ENCODE measurements around the gene CRACR2B. TPM values are rescaled to one million over a fixed set of nuclear protein-coding genes. Genes with fewer than 3 reads are reported as not detected.

The CRACR2B gene
- total and polyA plus RNA-seq, 2 of the 13 experiments (the other 11 are each of a cell fraction or from before 2014, with no cell fraction given): 14.9 to 21.0 TPM

DNA sequence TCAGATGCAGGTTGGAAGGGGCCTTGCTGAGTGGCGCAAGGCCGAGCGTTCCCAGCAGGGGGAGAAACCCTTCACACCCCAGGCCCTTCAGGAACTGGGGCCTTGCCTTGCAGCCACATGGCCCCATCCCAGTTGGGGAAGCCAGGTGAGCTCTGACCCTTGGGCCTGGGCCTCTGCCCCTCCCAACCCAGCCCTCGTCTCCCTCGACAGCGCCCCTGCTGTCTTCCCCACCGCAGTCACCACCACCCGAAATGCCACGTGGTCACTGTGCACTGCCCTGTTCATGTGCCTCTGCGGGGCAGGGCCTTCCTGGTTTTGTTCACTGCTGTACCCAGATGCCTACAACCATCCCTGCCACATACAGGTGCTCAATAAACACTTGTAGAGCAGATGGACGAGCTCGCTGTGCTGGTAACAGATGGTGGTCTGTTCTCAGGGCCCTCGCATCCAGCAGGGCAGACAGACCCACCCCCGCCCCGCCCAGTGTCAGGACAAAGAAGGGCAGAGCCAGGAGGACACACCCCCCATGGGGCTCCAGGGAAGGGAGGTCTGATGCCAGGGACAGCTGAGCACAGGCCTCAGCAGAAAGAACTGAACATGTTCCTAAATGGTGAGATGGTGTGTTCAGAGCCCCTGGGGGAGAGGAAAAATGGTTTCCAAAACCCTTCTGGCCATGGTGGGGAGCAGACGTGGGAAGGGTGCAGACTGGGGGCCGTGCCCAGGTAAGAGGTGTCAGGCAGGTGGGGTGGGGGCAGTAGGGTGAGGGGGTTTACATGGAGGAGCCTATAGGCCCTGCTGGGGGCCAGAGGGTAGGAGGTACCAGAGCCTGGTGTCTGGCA is 10.9 kb downstream of the CRACR2B start (continued):
- TF ChIP-seq SIN3A (IDR thresholded peaks at IDR 0.05; ENCODE audit: borderline replicate concordance, low read depth, low read length) (peak; percentile 80; the same call in 1 of the 2 replicates), IRF2 (CRISPR knock-in tag; IDR thresholded peaks at IDR 0.05) (peak; percentile 88), HOXA3 (CRISPR knock-in tag; IDR thresholded peaks at IDR 0.05) (peak; percentile 76), ZSCAN25 (CRISPR knock-in tag; IDR thresholded peaks at IDR 0.05) (no peak), HNRNPH1 (optimal IDR thresholded peaks at IDR 0.05; ENCODE audit: low read depth, low read length) (no peak), MTF1 (CRISPR knock-in tag; IDR thresholded peaks at IDR 0.05) (no peak), NFE2 (CRISPR knock-in tag; IDR thresholded peaks at IDR 0.05) (no peak), CENPBD1 (CRISPR knock-in tag; IDR thresholded peaks at IDR 0.05; ENCODE audit: borderline replicate concordance, low read depth) (no peak), HDAC6 (IDR thresholded peaks at IDR 0.05; ENCODE audit: low read depth, low read length) (no peak), ZNF326 (CRISPR knock-in tag; IDR thresholded peaks at IDR 0.05; ENCODE audit: borderline replicate concordance) (0 out of 2 replicates have a peak, but pooled peaks have one; percentile 28), ZNF670 (CRISPR knock-in tag; IDR thresholded peaks at IDR 0.05; ENCODE audit: borderline replicate concordance) (no peak), TOPORS (CRISPR knock-in tag; IDR thresholded peaks at IDR 0.05) (0 out of 2 replicates have a peak, but pooled peaks have one; percentile 23), KDM2A (CRISPR knock-in tag; IDR thresholded peaks at IDR 0.05; ENCODE audit: borderline replicate concordance, low read depth) (peak; percentile 84), HNRNPL (IDR thresholded peaks at IDR 0.05; ENCODE audit: low read depth, low read length) (peak; percentile 90), ZNF274 (CRISPR knock-in tag; IDR thresholded peaks at IDR 0.05) (no peak), HOXA5 (CRISPR knock-in tag; IDR thresholded peaks at IDR 0.05) (no peak), CBX2 (IDR thresholded peaks at IDR 0.05; ENCODE audit: low read depth, low read length) (no peak), CBX2 (CRISPR knock-in tag; IDR thresholded peaks at IDR 0.05; ENCODE audit: low read depth) (no peak), SPEN (CRISPR knock-in tag; IDR thresholded peaks at IDR 0.05; ENCODE audit: low read depth) (peak; percentile 74; the same call in 1 of the 2 replicates), PRDM10 (CRISPR knock-in tag; IDR thresholded peaks at IDR 0.05; ENCODE audit: low read depth) (no peak; the same call in 1 of the 2 replicates)
- TF ChIP-seq, protein P1, sequence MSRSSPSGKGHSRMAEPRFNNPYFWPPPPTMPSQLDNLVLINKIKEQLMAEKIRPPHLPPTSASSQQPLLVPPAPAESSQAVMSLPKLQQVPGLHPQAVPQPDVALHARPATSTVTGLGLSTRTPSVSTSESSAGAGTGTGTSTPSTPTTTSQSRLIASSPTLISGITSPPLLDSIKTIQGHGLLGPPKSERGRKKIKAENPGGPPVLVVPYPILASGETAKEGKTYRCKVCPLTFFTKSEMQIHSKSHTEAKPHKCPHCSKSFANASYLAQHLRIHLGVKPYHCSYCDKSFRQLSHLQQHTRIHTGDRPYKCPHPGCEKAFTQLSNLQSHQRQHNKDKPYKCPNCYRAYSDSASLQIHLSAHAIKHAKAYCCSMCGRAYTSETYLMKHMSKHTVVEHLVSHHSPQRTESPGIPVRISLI (CRISPR knock-in tag; IDR thresholded peaks at IDR 0.05; ENCODE audit: borderline replicate concordance): no peak
- TF ChIP-seq, protein P2, sequence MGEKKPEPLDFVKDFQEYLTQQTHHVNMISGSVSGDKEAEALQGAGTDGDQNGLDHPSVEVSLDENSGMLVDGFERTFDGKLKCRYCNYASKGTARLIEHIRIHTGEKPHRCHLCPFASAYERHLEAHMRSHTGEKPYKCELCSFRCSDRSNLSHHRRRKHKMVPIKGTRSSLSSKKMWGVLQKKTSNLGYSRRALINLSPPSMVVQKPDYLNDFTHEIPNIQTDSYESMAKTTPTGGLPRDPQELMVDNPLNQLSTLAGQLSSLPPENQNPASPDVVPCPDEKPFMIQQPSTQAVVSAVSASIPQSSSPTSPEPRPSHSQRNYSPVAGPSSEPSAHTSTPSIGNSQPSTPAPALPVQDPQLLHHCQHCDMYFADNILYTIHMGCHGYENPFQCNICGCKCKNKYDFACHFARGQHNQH (CRISPR knock-in tag; IDR thresholded peaks at IDR 0.05): peak; percentile 39; the same call in 1 of the 2 replicates
- TF ChIP-seq, protein P3, sequence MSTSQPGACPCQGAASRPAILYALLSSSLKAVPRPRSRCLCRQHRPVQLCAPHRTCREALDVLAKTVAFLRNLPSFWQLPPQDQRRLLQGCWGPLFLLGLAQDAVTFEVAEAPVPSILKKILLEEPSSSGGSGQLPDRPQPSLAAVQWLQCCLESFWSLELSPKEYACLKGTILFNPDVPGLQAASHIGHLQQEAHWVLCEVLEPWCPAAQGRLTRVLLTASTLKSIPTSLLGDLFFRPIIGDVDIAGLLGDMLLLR (CRISPR knock-in tag; IDR thresholded peaks at IDR 0.05): peak; percentile 67; the same call in 1 of the 2 replicates

Data from HepG2 (cell line).